Fibroblast of skin of left biceps (primary cell): ENCODE data around the gene APOLD1.
"Not testable (repeated sequence)": the region's sequence is repeated elsewhere in the genome, so short reads cannot be mapped to it uniquely, and the experiment has no call there.

Source experiments
- DNase-seq, 2 experiments: peaks; one replicate each; pipeline ENCODE4 v3.0.0-alpha.2; 2013; ENCODE audit warnings: low read depth in 2 of 2

The APOLD1 gene

DNA sequence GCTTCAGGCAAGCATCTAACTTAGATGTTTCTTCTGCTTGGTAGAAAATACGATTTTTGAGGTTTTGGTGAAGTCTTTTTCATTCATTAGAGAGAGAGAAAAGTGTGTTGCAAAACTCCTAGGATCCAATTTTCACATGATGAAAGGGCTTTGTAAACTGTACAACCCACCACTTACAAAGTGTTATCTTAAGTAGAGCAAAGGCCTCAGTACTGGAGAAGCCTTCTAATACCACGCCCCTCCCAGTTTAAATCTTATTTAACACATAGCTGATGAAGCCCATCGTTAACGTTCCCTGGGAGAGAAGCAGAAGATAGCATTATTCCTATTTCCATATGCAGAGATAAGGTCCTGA, 869 bp downstream of the APOLD1 start:
- DNase-seq: no peak

DNA sequence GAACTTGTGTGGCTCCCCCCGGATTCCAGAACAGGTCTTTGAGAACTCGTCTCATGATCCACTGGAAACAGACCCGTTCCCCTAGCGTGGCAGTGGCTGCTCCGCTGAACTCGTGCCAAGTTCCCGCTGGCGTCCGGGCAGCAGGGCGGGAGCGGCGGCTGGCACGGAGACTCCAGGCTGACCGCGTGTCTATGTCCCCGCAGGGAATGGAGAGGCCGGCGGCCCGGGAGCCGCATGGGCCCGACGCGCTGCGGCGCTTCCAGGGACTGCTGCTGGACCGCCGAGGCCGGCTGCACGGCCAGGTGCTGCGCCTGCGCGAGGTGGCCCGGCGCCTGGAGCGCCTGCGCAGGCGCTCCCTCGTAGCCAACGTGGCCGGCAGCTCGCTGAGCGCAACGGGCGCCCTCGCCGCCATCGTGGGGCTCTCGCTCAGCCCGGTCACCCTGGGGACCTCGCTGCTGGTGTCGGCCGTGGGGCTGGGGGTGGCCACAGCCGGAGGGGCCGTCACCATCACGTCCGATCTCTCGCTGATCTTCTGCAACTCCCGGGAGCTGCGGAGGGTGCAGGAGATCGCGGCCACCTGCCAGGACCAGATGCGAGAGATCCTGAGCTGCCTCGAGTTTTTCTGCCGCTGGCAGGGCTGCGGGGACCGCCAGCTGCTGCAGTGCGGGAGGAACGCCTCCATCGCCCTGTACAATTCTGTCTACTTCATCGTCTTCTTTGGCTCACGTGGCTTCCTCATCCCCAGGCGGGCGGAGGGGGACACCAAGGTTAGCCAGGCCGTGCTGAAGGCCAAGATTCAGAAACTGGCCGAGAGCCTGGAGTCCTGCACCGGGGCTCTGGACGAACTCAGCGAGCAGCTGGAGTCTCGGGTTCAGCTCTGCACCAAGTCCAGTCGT, 1.5 kb downstream of the APOLD1 start:
- peak; percentile 43 to 55 for DNase-seq

DNA sequence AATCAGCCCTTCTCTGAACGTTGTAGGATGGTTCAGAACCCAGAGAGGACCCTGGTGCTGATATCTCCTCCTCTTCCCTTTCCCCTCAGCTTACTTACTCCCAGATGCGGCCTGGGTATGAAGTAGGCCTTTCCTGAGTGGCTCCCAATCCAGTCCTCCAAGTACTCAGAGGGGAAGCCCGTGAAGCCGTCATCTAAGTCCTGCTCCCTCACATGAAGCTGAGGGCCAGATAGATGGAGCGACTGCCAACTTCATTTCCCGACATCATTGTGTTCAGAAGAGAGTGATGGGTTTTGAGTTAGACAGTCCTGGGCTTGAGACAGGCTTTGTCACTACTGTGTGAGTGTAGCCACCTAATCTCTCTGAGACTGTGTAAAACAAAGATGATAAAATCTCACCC, 2.7 kb downstream of the APOLD1 start:
- no peak for DNase-seq

DNA sequence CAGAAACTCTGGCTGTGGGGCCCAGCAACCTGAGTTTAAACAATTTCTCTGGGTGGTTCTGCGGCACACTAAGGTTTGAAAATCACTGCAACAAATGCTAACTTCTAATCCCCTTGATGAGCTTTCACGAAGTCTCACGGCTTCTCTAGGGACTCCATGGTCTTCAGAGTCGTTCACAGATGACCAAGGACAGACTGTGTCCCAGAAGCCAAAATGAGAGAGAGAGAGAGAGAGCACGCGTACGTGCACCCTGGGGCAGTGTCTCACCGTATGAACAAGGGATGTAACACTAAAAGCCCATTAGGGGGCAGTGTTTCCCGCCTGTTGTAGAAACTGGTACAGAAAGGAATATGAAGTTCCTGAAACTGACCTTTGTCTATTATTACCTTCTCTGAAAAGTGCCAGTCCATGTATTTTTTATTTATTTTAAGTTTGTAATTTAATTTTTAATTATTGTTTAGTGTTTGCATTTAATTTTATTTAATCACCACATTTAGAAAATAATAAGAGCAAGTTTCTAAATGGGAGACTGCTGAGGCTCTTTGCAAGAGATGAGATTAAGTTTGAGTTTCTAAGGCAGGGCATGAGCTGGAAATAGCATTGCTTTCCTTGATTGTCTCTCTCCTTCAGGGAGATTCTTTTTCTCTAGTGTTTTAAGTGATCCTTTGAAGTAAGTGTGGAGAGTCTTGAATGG, 3.4 kb downstream of the APOLD1 start:
- DNase-seq: peak in 1 of 2 experiments; percentile 49

DNA sequence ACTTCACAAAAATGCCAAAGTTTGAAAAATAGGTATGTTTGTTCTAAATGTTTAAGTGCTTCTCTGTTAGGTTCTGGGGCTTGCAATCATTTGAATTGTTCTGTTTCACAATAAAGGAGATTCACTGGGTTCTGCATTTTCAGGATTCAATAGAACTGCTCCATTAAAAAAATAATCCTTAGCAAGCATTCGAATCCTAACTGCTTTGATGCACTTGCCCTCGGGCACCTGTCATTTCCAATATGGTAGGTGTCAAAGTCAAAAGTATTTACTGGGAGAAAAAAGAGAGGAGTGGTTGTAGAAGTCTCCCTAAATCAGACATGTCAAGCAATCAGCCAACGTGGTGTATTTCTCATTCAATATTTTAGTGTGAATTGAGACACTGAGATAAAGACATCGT, 5.5 kb downstream of the APOLD1 start:
- no peak for DNase-seq

DNA sequence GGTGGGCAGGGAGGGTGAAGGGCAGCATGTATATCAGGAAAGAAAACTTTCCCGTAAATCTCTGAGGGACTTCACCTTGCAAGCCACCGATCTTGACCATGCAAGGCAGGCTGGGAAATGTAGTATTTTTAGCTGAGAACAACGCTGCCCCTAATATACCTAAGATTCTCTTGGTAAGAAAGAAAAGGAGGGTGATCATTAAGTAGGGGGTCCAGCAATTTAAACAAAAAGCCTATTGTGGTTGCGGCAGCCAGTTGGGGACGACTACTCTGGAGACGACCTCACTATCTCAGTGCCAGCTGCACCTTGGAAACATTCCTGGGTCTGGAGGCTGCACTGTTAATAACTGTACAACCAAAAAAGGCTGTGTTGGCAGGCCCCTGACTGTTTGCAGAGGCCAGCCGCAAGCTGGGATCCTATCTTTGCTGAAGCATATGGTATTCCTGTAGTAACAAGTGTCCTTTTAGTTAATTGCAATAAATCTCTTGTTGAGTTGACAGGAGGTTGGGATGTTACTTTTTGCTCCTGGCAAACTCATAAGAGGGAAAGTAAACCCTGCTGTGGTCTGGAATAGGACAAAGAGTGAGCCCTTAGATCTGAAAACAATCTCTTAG, 6.4 kb downstream of the APOLD1 start:
- no peak for DNase-seq

DNA sequence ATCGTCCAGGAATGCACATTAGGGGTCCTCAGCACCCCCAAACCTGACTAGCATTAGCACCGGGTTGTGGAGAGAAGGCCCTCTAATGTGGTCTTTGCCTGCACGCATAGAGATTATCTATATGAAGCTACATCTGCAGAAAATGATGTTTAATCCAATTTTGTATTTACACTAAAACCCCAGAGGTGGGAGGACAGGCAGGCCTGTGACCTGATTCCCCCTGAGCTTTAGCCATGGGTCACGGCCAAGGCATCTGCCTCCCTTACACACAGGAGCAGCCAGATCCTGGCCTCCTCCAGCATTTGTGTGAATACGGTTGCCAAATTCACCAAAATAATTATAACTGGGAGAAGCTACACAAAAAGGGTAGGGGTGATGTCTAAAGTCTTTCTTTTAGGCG, 7.0 kb downstream of the APOLD1 start:
- no peak for DNase-seq

DNA sequence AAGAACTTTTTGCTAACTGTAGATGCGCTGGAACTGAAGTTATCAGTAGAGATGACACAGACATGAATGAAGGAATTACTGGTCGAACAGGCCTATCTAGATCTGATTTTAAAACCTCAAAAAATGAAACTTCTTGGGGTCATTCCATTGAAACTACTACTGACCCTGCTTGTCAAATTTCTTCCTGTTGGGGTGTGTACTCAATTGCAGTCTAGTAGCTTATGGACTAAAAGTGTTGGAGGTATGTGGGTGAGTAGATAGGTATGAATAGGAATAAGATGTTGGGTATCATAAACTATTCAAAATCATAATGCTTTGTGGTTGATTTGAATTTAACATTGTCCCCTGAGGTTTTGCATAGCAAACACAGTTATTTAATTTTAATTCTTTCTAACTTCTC, 9.2 kb downstream of the APOLD1 start:
- DNase-seq: no peak

DNA sequence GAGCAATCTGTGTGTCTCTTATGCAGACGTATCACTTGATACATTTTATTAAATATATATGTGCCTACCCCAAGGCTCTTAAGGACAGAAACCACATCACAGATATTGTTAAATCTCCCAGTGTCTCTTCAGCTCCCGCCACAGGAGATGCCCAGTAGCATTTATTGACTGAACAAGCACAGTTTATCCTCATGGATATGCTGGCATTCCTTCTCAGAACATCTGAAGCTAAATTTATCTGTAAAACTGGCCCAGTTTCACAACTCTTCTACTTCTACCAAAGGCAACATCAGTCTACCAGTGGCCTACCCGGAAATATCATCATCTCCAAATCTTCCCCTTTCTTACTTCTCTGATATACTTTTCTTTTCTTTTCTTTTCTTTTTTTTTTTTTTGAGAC, 10.7 kb downstream of the APOLD1 start:
- DNase-seq: no peak

DNA sequence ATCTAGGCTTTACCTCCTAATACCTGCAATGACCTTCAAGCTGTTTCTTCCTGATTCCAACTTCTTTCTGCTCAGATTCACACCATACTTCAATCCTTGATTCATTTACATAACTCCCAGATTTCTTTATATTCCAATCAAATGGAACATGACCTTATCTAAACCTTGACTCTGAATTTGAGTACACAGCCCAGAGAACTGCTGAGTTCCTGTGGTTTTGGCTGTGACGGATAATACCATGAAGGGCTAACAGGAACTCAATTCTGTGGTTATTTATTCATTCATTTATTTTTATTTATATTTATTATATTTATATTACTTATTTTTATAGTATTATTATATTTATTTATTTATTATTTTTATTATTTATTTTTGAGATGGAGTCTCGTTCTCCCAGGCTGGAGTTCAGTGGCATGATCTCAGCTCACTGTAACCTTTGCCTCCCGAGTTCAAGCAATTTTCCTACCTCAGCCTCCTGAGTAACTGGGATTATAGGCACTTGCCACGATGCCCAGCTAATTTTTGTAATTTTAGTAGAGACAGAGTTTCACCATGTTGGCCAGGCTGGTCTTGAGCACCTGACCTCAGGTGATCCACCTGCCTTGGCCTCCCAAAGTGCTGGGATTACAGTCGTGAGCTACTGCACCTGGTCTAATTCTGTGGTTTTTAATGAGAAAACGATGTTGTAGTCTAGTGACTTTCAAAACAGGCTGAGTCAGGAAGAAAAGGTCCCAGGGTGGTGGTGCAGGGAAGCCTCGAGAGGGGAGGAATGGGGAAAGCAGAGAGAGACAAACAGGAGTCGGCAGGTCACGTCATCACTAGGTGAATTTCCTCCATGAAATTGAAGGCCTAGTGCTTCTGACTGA, 11.7 kb downstream of the APOLD1 start:
- no peak for DNase-seq

DNA sequence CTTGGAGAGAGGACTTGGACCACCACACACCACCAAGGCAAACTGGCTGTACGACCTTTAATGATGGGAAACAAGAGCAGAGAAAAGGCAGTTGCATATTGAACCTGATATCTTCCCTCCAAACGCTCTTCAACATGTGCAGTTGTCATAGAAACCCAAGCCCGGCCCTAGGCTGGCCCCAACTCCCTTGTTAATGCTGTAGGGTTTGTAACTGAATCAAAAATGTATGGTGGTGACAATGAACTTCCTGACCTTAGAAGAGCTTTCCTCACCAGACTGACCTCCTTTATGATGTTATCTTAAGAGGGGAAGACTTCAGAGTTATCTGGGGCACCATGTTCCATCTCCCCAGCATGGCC, 12.3 kb downstream of the APOLD1 start:
- no peak for DNase-seq

DNA sequence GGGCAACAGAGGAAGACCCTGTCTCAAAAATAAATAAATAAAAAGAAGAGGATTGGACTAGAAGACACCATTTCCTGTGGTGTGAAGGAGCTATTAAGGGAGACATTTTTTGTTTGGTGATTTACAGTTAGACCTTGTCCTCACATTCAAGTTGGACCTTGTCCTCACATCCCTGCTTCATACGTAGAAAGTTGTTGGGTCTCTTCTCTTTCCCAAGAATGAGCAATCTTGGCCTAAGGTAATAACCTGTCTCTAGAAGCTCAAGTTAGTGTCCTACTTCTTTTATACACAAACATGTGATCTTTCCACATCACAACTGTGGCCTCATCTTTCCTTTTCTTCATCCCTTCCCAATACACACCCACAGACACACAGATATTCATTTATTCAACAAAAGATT, 13.0 kb downstream of the APOLD1 start:
- no peak for DNase-seq

DNA sequence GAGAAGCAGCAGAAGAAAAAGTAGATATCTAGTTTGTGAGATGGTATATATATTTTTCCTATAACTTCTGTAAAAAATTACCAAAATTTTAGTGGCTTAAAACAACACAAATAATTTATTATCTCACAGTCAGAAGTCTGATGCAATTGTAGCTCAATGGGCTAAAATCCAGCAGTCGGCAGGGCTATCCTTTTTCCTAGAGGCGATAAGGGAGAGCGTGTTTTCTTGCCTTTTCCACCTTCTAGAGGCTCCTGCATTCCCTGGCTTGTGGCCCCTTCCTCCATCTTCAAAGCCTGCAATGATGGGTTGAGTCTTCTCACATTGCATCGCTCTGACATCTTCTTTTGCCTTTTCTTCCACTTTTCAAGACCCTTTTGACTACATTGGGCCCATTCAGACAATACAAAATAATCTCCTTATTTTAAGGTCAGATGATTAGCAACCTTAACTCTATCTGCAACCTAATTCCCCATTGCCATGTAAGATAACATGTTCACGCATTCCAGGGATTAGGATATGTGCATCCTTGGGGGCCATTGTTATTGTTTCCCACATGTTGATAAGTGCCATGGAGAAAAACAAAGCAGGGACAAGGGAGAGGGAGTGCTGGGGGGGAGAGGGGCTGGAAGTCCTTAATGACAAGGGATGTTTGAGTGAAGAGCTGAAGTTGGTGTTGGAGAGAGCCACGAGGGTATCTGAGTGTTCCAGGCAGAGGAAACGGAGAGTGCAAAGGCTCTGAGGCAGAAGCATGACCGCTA, 13.9 kb downstream of the APOLD1 start:
- no peak for DNase-seq

DNA sequence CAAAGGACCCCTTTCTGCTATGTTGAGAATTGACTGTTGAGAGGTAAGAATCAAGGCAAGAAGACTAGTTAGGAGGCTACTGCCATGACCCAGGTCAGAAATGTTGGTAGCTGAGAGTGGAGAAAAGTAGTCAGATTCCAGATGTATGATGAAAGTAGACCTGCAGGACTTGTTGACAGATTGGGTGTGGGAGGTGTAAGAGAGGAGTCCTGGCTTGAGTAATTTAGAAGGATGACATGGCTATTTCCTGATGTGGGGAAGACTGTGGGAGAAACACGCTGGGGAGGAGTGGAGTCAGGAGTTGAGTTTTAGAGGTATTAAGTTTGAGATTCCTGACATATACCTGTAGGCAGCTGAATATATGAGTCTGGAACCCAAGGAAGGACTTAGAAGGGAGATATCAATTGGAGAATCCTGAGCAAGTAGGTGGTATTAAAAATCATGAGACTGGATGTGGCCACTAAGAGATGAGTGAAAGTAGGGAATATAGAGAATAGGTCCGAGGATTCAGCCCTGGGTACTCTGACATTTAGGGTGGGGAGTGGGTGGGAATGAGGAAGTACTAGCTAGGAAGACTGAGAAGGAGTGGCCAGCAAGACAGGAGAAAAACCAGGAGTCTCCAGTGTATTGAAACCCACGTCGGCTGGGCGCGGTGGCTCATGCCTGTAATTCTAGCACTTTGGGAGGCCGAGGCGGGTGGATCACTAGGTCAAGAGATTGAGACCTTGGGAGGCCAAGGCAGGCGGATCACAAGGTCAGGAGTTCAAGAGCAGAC, 15.1 kb downstream of the APOLD1 start:
- DNase-seq: no peak

DNA sequence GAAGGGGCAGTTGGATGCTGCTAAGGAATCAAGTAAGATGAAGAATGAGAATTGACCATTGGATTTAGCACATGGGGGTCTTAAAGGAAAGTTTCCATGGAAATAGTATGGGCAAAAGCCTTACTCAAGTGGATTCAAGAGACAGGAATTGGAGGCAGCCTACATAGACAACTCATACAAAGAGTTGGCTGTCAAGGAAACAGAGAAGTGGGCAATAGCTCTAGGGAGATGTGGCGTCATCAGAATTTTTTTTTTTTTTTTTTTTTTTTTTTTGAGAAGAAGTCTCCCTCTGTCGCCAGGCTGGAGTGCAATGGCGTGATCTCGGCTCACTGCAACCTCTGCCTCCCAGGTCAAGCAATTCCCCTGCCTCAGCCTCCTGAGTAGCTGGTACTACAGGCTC, 16.2 kb downstream of the APOLD1 start:
- DNase-seq: not testable (repeated sequence)

DNA sequence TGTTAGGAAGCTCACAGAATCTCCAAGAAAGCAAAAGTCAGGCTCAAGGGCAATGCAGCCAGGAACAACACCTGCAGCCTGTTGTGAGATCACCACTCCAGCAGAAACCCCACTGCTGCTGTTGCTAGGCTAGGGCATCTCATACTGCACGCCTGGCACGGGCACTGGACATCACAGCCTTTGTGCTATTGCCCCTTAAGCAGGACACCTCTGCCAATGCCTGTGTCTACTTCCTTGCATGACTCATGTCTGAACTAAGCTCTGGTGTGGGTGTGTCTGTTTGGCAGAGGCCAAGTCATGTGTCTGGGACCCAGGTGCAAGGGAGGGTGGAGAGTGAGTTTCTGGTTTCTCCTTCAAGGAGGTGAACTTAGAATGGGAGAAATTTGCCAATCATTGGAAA, 17.7 kb downstream of the APOLD1 start:
- DNase-seq: no peak

DNA sequence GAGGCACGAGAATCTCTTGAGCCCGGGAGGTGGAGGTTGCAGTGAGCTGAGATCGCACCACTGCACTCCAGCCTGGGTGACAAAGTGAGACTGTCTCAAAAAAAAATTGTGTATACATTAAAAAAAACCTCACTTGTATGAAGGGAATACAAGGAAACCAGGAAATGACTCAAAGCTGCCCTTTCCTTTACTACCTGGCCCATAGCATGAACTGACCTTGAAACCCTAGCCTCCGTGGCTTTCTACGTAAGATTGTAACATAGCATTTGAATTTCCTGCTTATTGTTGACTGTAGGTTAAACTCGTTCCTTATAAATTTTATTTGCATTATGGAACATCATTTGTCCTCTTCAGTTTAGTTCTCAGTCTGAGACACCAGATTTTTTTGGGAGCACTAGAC, 18.6 kb downstream of the APOLD1 start:
- no peak for DNase-seq

DNA sequence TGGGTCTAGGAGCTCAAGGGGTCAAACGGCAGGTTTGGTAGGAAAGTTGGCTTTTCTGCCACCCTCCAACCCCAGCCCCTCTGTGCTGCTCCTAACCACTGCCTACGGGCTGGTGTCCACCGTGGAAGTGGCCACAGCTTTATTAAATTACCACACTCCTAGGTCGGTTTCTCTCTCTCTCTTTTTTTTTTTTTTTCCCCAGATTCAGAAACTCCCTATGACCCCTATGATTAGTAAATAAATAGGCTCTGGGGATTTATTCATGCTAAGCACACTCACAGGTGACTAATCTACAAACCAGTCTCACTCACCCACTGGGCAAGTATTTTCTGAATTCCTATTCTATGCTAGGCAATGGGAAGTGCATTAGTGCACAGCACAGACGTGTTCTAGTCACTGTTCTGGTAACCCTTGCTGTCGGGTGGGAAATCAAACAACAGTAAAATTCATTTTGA, 19.0 kb downstream of the APOLD1 start:
- DNase-seq: peak; percentile 51 to 67

DNA sequence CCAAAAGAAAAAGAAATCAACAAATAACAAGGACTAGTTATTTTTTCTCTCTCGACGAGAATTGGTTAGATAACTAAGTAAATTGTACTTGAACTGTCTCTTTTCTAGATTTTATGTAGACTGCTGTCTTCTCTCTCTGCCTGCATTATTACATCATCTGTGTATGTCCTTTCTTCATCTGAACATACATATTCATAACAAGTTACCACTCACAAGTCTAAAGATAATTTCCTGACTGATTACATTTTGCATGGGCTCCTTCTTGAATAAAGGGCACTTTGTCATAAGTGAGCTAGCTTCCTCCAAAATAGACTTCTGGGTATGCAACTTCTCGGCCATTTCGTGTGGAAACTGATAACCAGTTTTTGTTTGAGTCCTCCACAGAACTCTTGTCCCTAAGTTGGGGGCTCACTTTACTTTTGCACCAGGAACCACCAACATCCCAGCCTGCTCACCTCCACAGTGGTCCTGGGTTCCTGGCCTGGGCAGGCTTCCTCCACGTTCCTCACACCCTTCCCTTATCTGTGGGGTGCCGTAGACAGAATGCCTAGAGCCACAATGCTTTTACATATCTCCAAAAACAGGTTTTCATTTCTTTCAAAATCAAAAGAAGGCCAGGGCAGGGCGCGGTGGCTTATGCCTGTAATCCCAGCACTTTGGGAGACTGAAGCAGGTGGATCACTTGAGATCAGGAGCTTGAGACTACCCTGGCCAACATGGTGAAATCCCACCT, 21.5 kb downstream of the APOLD1 start:
- DNase-seq: no peak

DNA sequence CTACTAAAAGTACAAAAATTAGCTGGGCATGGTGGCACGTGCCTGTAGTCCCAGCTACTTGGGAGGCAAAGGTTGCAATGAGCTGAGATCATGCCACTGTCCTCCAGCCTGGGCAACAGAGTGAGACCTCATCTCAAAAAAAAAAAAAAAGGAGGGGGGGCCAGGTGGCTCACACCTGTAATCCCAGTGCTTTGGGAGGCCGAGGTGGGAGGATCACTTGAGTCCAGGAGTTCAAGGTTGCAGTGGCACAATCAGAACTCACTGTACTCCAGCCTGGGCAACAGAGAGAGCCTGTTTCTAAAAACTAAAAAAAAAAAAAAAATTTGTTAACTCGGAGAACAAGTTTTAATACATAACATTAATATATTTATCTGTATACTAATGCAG, 22.1 kb downstream of the APOLD1 start:
- DNase-seq: not testable (repeated sequence)
